Stimulated activated effector memory CD8-positive, alpha-beta T cell treated with anti-CD3 and anti-CD28 coated beads, Interleukin-12 subunit alpha, Interleukin-12 subunit beta, amount 100 ng/mL, for 72 hours (primary cell): ENCODE data around the gene HOXB13.

Experiments
- ATAC-seq: fragments of 150-1000 bp; cut with Tn5 transposase; 2 replicates; pipeline ENCODE4 v1.10.0; 2021
- DNase-seq, 2 donors: peaks; one replicate each; pipeline ENCODE4 v3.0.0; 2021 to 2022; ENCODE audit warnings: low spot score in 2 of 2
- H3K27ac Mint-ChIP-seq: one replicate; pipeline ENCODE4 v1.8.0; 2022; ENCODE audit warnings: mild to moderate bottlenecking, mixed read lengths
- H3K36me3 Mint-ChIP-seq: one replicate; pipeline ENCODE4 v1.8.0; 2022; ENCODE audit warnings: mild to moderate bottlenecking, mixed read lengths
- H3K4me1 Mint-ChIP-seq: one replicate; pipeline ENCODE4 v1.8.0; 2022; ENCODE audit warnings: mixed read lengths
- H3K4me3 Mint-ChIP-seq: one replicate; pipeline ENCODE4 v1.8.0; 2022; ENCODE audit warnings: mild to moderate bottlenecking, mixed read lengths
- H3K9me3 Mint-ChIP-seq: one replicate; pipeline ENCODE4 v1.8.0; 2022; ENCODE audit warnings: mixed read lengths

Gene HOXB13

DNA sequence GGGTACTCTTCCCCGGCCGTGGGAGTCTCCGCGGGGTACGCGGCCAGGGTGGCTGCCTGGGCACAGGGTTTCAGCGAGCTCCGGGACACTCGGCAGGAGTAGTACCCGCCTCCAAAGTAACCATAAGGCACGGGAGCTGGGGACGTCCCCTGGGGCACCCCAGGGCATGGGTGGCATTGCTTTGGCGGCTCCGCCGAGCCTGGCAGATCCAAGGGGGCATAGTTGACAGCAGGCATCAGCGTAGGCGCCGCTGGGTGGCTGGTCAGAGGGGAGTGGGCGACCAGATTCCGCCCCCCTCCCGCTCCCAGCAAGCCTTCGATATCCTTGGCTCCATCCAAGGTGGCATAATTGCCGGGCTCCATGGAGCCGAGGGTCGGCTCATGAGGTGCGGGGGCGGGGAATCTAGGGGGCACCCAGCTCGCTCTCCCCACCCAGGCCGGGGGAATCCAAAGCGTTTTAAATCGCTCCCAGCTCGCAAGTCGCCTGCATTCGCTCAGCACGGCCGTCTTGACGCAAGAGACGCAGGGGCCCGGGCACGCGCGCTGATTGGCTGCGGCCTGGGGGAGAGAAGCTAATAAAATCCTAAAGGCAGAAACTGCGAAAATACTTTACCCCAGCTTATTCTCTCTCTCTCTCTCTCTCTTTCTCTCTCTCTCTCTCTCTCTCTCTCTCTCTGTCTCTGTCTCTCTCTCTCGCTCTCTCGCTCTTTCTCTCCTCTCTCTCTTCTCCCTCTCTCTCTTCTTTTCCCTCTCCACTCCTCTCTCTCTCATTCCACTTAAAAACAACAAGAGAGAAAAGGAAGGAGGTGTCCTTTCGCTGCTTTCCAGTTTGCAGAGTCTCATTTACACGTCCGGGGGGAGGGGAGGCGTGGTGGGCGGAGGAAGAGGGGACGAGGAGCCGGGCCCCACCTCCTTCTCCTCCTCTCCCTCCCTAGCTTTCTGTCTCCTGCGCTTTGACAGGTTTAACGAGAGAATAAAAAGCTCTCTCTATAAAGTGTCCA, at the start of gene HOXB13:
HOXB13 (minus strand) TSS at position 519 of the 1,000 bp plus-strand sequence; CDS start at position 362, 157 bp downstream.
- Mint-ChIP-seq H3K4me3 (peak within 1 kb of the TSS; percentile 68), H3K9me3 (no peaks in the 10 kb centered on the region), H3K36me3 (peaks cover 13% of the 10 kb centered on the region), H3K4me1 (peaks cover 49% of the 10 kb centered on the region), H3K27ac (no peak within 1 kb of the TSS)
- ATAC-seq (no peak), DNase-seq (no peak)

GRCh38 chr17:48776602-48777001, 48.1 kb upstream of the HOXB13 start:
- Mint-ChIP-seq H3K4me3 (no peak overlapping the region), H3K36me3 (no peaks in the 10 kb centered on the region), H3K4me1 (no peaks in the 10 kb centered on the region), H3K9me3 (no peaks in the 10 kb centered on the region), H3K27ac (no peak overlapping the region)
- DNase-seq = no peak
- ATAC-seq = no peak

DNA sequence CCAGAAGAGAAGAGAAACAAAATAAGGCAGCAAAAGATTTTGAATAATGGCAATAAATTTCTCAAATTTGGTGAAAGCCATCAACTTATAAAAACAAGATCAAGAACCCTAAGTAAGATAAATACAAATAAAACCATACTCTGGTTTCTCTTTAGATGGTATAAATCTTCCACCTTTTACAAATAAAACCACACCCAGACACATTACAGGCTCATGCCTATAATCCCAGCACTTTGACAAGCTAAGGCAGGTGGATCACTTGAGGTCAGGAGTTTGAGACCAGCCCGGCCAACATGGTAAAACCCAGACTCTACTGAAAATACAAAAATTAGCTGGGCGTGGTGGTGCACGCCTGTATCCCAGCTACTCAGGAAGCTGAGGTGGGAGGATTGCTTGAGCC, 44.7 kb upstream of the HOXB13 start:
- no peak overlapping the region for H3K4me3 Mint-ChIP-seq
- H3K36me3 Mint-ChIP-seq = no peaks in the 10 kb centered on the region
- ATAC-seq = no peak
- H3K9me3 Mint-ChIP-seq = no peaks in the 10 kb centered on the region
- no peak overlapping the region for H3K27ac Mint-ChIP-seq
- DNase-seq = no peak
- H3K4me1 Mint-ChIP-seq = no peaks in the 10 kb centered on the region

GRCh38 chr17:48770954-48771353, 42.4 kb upstream of the HOXB13 start:
- H3K27ac Mint-ChIP-seq = no peak overlapping the region
- no peaks in the 10 kb centered on the region for H3K36me3 Mint-ChIP-seq
- no peak overlapping the region for H3K4me3 Mint-ChIP-seq
- H3K9me3 Mint-ChIP-seq = no peaks in the 10 kb centered on the region
- no peak for DNase-seq
- H3K4me1 Mint-ChIP-seq = no peaks in the 10 kb centered on the region
- no peak for ATAC-seq

DNA sequence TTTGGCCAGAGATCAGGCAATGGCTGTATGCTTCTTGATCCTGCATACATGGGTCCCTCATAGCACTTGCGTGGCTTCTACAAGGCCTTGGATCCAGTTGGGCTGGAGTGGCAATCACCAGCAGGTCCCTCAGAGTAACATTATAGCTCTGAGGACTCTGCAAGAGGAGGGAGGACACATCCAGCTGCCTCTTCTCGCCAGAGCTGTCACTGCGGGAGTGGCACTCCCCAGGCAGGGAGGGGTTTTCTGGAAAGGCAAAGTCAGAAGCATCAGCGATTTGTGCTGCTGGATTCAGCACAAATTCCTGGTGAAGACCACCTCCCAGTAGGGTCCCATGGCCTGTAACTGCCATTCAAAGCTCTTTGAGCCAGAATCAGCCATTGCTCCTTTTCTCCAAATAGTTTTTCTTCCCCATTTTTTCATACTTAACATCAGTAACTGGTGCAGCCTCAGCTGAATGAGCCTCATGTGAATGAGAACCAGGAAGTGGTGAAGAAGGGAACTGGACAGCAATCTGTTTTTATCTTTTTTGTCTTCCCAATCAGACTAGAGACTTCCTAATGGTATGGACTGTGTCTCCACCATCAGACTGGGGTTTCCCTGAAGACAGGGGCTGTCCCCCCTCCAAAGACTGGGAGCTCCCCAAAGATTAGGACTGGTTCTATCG, 40.6 kb upstream of the HOXB13 start:
- no peak overlapping the region for H3K4me3 Mint-ChIP-seq
- DNase-seq = no peak
- H3K27ac Mint-ChIP-seq = no peak overlapping the region
- no peak for ATAC-seq
- no peaks in the 10 kb centered on the region for H3K4me1 Mint-ChIP-seq
- no peaks in the 10 kb centered on the region for H3K9me3 Mint-ChIP-seq
- H3K36me3 Mint-ChIP-seq = no peaks in the 10 kb centered on the region

- DNase-seq (no peak), ATAC-seq (no peak)
- H3K27ac Mint-ChIP-seq = no peak overlapping the region
- H3K9me3 Mint-ChIP-seq = no peaks in the 10 kb centered on the region
- no peaks in the 10 kb centered on the region for H3K4me1 Mint-ChIP-seq
- no peaks in the 10 kb centered on the region for H3K36me3 Mint-ChIP-seq
- H3K4me3 Mint-ChIP-seq = no peak overlapping the region
Measured at GRCh38 chr17:48767263-48767774, 38.8 kb upstream of the HOXB13 start.

GRCh38 chr17:48761114-48761513, 32.6 kb upstream of the HOXB13 start:
- no peak overlapping the region for H3K27ac Mint-ChIP-seq
- no peak for DNase-seq
- no peaks in the 10 kb centered on the region for H3K36me3 Mint-ChIP-seq
- H3K4me1 Mint-ChIP-seq = no peaks in the 10 kb centered on the region
- no peaks in the 10 kb centered on the region for H3K9me3 Mint-ChIP-seq
- no peak for ATAC-seq
- H3K4me3 Mint-ChIP-seq = no peak overlapping the region

DNA sequence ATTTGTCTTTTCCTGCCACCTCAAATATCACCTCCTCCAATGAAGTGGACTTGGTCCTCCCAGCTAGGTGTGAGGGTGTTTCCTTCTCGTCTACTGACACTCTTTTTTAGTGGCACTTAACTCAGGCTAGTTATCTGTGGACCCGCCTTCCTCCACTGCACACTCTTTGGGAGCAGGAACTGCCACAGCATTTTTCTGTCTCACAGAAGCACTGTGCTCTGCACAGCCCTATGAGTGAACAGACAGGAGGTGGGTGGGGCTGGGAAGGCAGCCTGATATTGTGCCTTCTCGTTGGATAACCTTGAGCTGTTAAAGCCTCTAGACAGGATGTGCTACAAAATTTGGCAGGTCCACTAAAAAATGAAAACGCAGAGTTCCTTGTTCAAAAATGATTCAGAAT, 31.9 kb upstream of the HOXB13 start:
- ATAC-seq = no peak

GRCh38 chr17:48759288-48759687, 30.7 kb upstream of the HOXB13 start:
- Mint-ChIP-seq H3K4me1 (peaks cover 5% of the 10 kb centered on the region), H3K9me3 (no peaks in the 10 kb centered on the region), H3K36me3 (no peaks in the 10 kb centered on the region), H3K27ac (no peak overlapping the region), H3K4me3 (no peak overlapping the region)
- no peak for DNase-seq
- ATAC-seq = no peak

More for the DNA sequence above, 31.9 kb upstream of the HOXB13 start:
- Mint-ChIP-seq H3K9me3 (no peaks in the 10 kb centered on the region), H3K4me3 (no peak overlapping the region), H3K4me1 (no peaks in the 10 kb centered on the region), H3K36me3 (no peaks in the 10 kb centered on the region), H3K27ac (no peak overlapping the region)
- no peak for DNase-seq

GRCh38 chr17:48757524-48757961, 29.0 kb upstream of the HOXB13 start:
- ATAC-seq (no peak), DNase-seq (no peak)
- Mint-ChIP-seq H3K27ac (no peak overlapping the region), H3K9me3 (no peaks in the 10 kb centered on the region), H3K4me1 (peaks cover 20% of the 10 kb centered on the region), H3K36me3 (no peaks in the 10 kb centered on the region), H3K4me3 (no peak overlapping the region)

- Mint-ChIP-seq H3K4me3 (no peak overlapping the region), H3K36me3 (no peaks in the 10 kb centered on the region), H3K4me1 (peaks cover 26% of the 10 kb centered on the region), H3K9me3 (no peaks in the 10 kb centered on the region), H3K27ac (no peak overlapping the region)
- ATAC-seq = no peak
- no peak for DNase-seq
Measured at GRCh38 chr17:48756830-48757251, 28.3 kb upstream of the HOXB13 start.

DNA sequence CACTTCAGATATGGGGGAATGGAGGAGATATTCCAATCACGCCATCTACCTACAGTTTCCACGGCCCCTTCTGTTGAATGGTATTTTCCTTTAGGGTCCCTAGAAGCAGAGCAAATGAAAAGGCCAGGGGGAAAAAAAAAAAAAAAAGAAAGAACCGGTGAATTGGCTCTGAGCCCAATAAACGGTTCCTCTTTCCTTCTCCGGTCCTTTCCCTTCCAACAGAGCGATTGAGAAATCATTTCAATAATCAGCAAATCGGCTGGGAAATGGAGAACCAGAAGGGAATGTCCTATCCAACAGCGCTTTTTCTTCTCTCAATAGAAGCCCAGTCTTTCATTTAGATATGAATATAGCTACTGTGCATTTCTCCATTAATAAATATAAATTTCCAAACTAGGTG, 26.8 kb upstream of the HOXB13 start:
- ATAC-seq (no peak), DNase-seq (no peak)
- no peak overlapping the region for H3K27ac Mint-ChIP-seq
- no peaks in the 10 kb centered on the region for H3K9me3 Mint-ChIP-seq
- H3K4me3 Mint-ChIP-seq = no peak overlapping the region
- H3K36me3 Mint-ChIP-seq = no peaks in the 10 kb centered on the region
- peaks cover 29% of the 10 kb centered on the region for H3K4me1 Mint-ChIP-seq

DNA sequence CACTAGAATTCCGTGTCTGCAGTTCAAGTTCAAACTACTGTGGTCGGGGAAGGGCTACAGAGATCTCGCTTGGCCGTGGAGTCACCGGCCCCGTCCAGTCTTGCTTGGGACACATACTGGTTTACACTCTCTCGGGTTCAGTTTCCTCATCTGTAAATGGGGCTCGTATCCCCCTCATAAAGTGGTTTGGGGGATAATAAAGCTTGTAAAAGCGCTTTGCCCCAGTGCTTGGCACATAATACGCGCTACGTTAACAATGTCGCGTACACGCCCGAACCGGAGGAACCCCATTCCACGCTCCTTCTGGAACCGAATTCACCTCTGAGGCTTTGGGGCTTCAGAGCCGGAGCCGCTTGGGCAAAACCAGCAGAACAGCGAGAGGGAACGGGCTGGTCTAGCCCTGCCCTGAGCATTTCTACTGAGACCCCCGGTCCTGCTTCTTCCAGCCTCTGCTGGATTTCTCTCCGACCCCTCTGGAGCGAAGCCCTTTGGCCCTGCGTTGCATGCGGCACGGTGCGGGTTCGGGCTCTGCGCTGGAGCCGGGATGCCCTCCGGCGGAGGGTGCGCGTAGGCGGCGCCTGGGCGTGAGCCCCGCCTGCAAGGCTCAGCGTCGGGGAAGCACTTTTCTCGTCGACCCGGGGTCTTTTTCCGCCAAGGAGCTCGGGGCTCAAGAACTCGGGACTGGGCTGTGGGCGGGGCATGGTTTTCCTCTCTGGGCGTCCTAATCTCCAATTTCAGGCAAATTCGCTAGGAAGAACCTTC, 26.1 kb upstream of the HOXB13 start:
- DNase-seq (no peak), ATAC-seq (no peak)
- peaks cover 29% of the 10 kb centered on the region for H3K4me1 Mint-ChIP-seq
- H3K4me3 Mint-ChIP-seq = no peak overlapping the region
- no peaks in the 10 kb centered on the region for H3K9me3 Mint-ChIP-seq
- no peaks in the 10 kb centered on the region for H3K36me3 Mint-ChIP-seq
- no peak overlapping the region for H3K27ac Mint-ChIP-seq

DNA sequence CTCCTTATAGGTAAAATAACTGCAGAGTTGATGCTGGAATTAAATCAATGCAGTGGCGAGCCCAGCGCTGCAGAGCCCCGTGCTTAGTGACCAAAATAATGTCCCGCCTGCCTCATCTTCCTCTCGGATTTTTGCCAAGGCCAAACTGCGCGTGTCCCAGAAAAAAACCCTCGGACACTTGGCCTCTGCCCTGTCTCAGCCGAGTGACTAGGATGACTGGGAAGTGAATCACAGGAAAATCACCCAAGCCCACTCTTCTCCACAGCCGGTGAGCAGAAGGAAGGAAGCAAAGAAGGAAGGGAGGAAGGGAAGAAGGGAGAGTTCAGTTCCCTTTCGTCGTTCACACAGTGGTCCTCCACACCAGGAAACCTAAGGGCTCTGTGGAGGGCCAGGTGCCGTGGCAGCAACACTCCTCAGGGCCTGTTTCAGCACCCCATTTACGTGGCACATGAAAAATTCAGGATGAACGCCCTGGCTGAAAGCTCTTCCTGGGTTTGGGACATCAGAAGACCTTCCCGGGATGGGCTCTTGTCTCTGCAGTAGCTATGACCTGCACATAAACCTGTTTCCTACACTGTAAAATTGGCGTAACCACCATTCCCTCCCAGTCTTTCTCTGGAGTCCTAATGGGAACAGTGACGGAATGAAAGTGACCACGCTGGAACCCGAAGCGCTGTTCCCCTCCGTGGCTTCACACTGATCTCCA, 25.4 kb upstream of the HOXB13 start:
- no peak overlapping the region for H3K4me3 Mint-ChIP-seq
- H3K27ac Mint-ChIP-seq = no peak overlapping the region
- H3K36me3 Mint-ChIP-seq = peaks cover 5% of the 10 kb centered on the region
- DNase-seq (no peak), ATAC-seq (no peak)
- peaks cover 29% of the 10 kb centered on the region for H3K4me1 Mint-ChIP-seq
- no peaks in the 10 kb centered on the region for H3K9me3 Mint-ChIP-seq
